ENCODE measurements around the gene TNFRSF8.
"Not testable (repeated sequence)": the region's sequence is repeated elsewhere in the genome, so short reads cannot be mapped to it uniquely, and the experiment has no call there.

Gene TNFRSF8

GRCh38 chr1:12099610-12100009, 36.5 kb downstream of the TNFRSF8 start:
- Histone ChIP-seq H3K4me1 (ENCODE audit: control insufficient read depth in 2 of 2, insufficient read depth in 2 of 2, low read length in 2 of 2) (no peaks in the 10 kb centered on the region), H3K9ac (ENCODE audit: low read depth in 1 of 2, low read length in 2 of 2) (no peak overlapping the region), H3K36me3 (ENCODE audit: control insufficient read depth in 2 of 2, insufficient read depth in 2 of 2, low read length in 2 of 2) (no peaks in the 10 kb centered on the region), H3K4me3 (ENCODE audit: low read length in 2 of 2) (no peak overlapping the region), H3K27ac (ENCODE audit: low read depth in 2 of 2, low read length in 2 of 2) (no peak overlapping the region), H3K9me3 (ENCODE audit: control insufficient read depth in 2 of 2, low read length in 2 of 2) (peaks cover 0 to 3% of the 10 kb centered on the region in 2 donors), H3K27me3 (ENCODE audit: control insufficient read depth in 2 of 2, insufficient read depth in 2 of 2, low read length in 2 of 2) (no peaks in the 10 kb centered on the region)

- Histone ChIP-seq H3K27me3 (ENCODE audit: control insufficient read depth in 2 of 2, insufficient read depth in 2 of 2, low read length in 2 of 2) (no peaks in the 10 kb centered on the region), H3K4me1 (ENCODE audit: control insufficient read depth in 2 of 2, insufficient read depth in 2 of 2, low read length in 2 of 2) (no peaks in the 10 kb centered on the region), H3K36me3 (ENCODE audit: control insufficient read depth in 2 of 2, insufficient read depth in 2 of 2, low read length in 2 of 2) (no peaks in the 10 kb centered on the region), H3K9ac (ENCODE audit: low read depth in 1 of 2, low read length in 2 of 2) (no peak overlapping the region), H3K27ac (ENCODE audit: low read depth in 2 of 2, low read length in 2 of 2) (no peak overlapping the region), H3K9me3 (ENCODE audit: control insufficient read depth in 2 of 2, low read length in 2 of 2) (peaks cover 0 to 3% of the 10 kb centered on the region in 2 donors), H3K4me3 (ENCODE audit: low read length in 2 of 2) (no peak overlapping the region)
Measured at GRCh38 chr1:12100071-12100470, 37.0 kb downstream of the TNFRSF8 start.

GRCh38 chr1:12101120-12101519, 38.0 kb downstream of the TNFRSF8 start:
- H3K36me3 ChIP-seq (ENCODE audit: control insufficient read depth in 2 of 2, insufficient read depth in 2 of 2, low read length in 2 of 2); H3K9ac ChIP-seq (ENCODE audit: low read depth in 1 of 2, low read length in 2 of 2); H3K9me3 ChIP-seq (ENCODE audit: control insufficient read depth in 2 of 2, low read length in 2 of 2); H3K4me1 ChIP-seq (ENCODE audit: control insufficient read depth in 2 of 2, insufficient read depth in 2 of 2, low read length in 2 of 2); H3K27ac ChIP-seq (ENCODE audit: low read depth in 2 of 2, low read length in 2 of 2); H3K27me3 ChIP-seq (ENCODE audit: control insufficient read depth in 2 of 2, insufficient read depth in 2 of 2, low read length in 2 of 2); H3K4me3 ChIP-seq (ENCODE audit: low read length in 2 of 2): not testable (repeated sequence)

GRCh38 chr1:12102066-12102465, 39.0 kb downstream of the TNFRSF8 start:
- Histone ChIP-seq H3K9me3 (ENCODE audit: control insufficient read depth in 2 of 2, low read length in 2 of 2) (no peaks in the 10 kb centered on the region), H3K4me1 (ENCODE audit: control insufficient read depth in 2 of 2, insufficient read depth in 2 of 2, low read length in 2 of 2) (no peaks in the 10 kb centered on the region), H3K4me3 (ENCODE audit: low read length in 2 of 2) (no peak overlapping the region), H3K27ac (ENCODE audit: low read depth in 2 of 2, low read length in 2 of 2) (no peak overlapping the region), H3K36me3 (ENCODE audit: control insufficient read depth in 2 of 2, insufficient read depth in 2 of 2, low read length in 2 of 2) (no peaks in the 10 kb centered on the region), H3K9ac (ENCODE audit: low read depth in 1 of 2, low read length in 2 of 2) (no peak overlapping the region), H3K27me3 (ENCODE audit: control insufficient read depth in 2 of 2, insufficient read depth in 2 of 2, low read length in 2 of 2) (no peaks in the 10 kb centered on the region)

GRCh38 chr1:12104417-12104816, 41.3 kb downstream of the TNFRSF8 start:
- Histone ChIP-seq H3K4me3 (ENCODE audit: low read length in 2 of 2) (no peak overlapping the region), H3K27me3 (ENCODE audit: control insufficient read depth in 2 of 2, insufficient read depth in 2 of 2, low read length in 2 of 2) (no peaks in the 10 kb centered on the region), H3K9me3 (ENCODE audit: control insufficient read depth in 2 of 2, low read length in 2 of 2) (no peaks in the 10 kb centered on the region), H3K27ac (ENCODE audit: low read depth in 2 of 2, low read length in 2 of 2) (no peak overlapping the region), H3K4me1 (ENCODE audit: control insufficient read depth in 2 of 2, insufficient read depth in 2 of 2, low read length in 2 of 2) (no peaks in the 10 kb centered on the region), H3K9ac (ENCODE audit: low read depth in 1 of 2, low read length in 2 of 2) (no peak overlapping the region), H3K36me3 (ENCODE audit: control insufficient read depth in 2 of 2, insufficient read depth in 2 of 2, low read length in 2 of 2) (no peaks in the 10 kb centered on the region)

GRCh38 chr1:12106153-12106552, 43.0 kb downstream of the TNFRSF8 start:
- Histone ChIP-seq H3K9me3 (ENCODE audit: control insufficient read depth in 2 of 2, low read length in 2 of 2) (no peaks in the 10 kb centered on the region), H3K27ac (ENCODE audit: low read depth in 2 of 2, low read length in 2 of 2) (no peak overlapping the region), H3K4me3 (ENCODE audit: low read length in 2 of 2) (no peak overlapping the region), H3K27me3 (ENCODE audit: control insufficient read depth in 2 of 2, insufficient read depth in 2 of 2, low read length in 2 of 2) (no peaks in the 10 kb centered on the region), H3K4me1 (ENCODE audit: control insufficient read depth in 2 of 2, insufficient read depth in 2 of 2, low read length in 2 of 2) (no peaks in the 10 kb centered on the region), H3K36me3 (ENCODE audit: control insufficient read depth in 2 of 2, insufficient read depth in 2 of 2, low read length in 2 of 2) (no peaks in the 10 kb centered on the region), H3K9ac (ENCODE audit: low read depth in 1 of 2, low read length in 2 of 2) (no peak overlapping the region)

- H3K27ac ChIP-seq (ENCODE audit: low read depth in 2 of 2, low read length in 2 of 2); H3K27me3 ChIP-seq (ENCODE audit: control insufficient read depth in 2 of 2, insufficient read depth in 2 of 2, low read length in 2 of 2); H3K4me3 ChIP-seq (ENCODE audit: low read length in 2 of 2); H3K36me3 ChIP-seq (ENCODE audit: control insufficient read depth in 2 of 2, insufficient read depth in 2 of 2, low read length in 2 of 2); H3K9ac ChIP-seq (ENCODE audit: low read depth in 1 of 2, low read length in 2 of 2); H3K4me1 ChIP-seq (ENCODE audit: control insufficient read depth in 2 of 2, insufficient read depth in 2 of 2, low read length in 2 of 2); H3K9me3 ChIP-seq (ENCODE audit: control insufficient read depth in 2 of 2, low read length in 2 of 2): not testable (repeated sequence)
Measured at GRCh38 chr1:12106861-12107260, 43.8 kb downstream of the TNFRSF8 start.

GRCh38 chr1:12107718-12108117, 44.6 kb downstream of the TNFRSF8 start:
- Histone ChIP-seq H3K36me3 (ENCODE audit: control insufficient read depth in 2 of 2, insufficient read depth in 2 of 2, low read length in 2 of 2) (no peaks in the 10 kb centered on the region), H3K9ac (ENCODE audit: low read depth in 1 of 2, low read length in 2 of 2) (no peak overlapping the region), H3K27ac (ENCODE audit: low read depth in 2 of 2, low read length in 2 of 2) (no peak overlapping the region), H3K9me3 (ENCODE audit: control insufficient read depth in 2 of 2, low read length in 2 of 2) (no peaks in the 10 kb centered on the region), H3K4me1 (ENCODE audit: control insufficient read depth in 2 of 2, insufficient read depth in 2 of 2, low read length in 2 of 2) (no peaks in the 10 kb centered on the region), H3K27me3 (ENCODE audit: control insufficient read depth in 2 of 2, insufficient read depth in 2 of 2, low read length in 2 of 2) (no peaks in the 10 kb centered on the region), H3K4me3 (ENCODE audit: low read length in 2 of 2) (no peak overlapping the region)

GRCh38 chr1:12109901-12110300, 46.8 kb downstream of the TNFRSF8 start:
- H3K9me3 ChIP-seq (ENCODE audit: control insufficient read depth in 2 of 2, low read length in 2 of 2): no peaks in the 10 kb centered on the region
- no peaks in the 10 kb centered on the region for H3K27me3 ChIP-seq (ENCODE audit: control insufficient read depth in 2 of 2, insufficient read depth in 2 of 2, low read length in 2 of 2)
- H3K9ac ChIP-seq (ENCODE audit: low read depth in 1 of 2, low read length in 2 of 2): no peak overlapping the region
- H3K4me3 ChIP-seq (ENCODE audit: low read length in 2 of 2): no peak overlapping the region
- no peaks in the 10 kb centered on the region for H3K36me3 ChIP-seq (ENCODE audit: control insufficient read depth in 2 of 2, insufficient read depth in 2 of 2, low read length in 2 of 2)
- no peaks in the 10 kb centered on the region for H3K4me1 ChIP-seq (ENCODE audit: control insufficient read depth in 2 of 2, insufficient read depth in 2 of 2, low read length in 2 of 2)
- H3K27ac ChIP-seq (ENCODE audit: low read depth in 2 of 2, low read length in 2 of 2): no peak overlapping the region

- Histone ChIP-seq H3K4me1 (ENCODE audit: control insufficient read depth in 2 of 2, insufficient read depth in 2 of 2, low read length in 2 of 2) (no peaks in the 10 kb centered on the region), H3K9ac (ENCODE audit: low read depth in 1 of 2, low read length in 2 of 2) (no peak overlapping the region), H3K27ac (ENCODE audit: low read depth in 2 of 2, low read length in 2 of 2) (no peak overlapping the region), H3K36me3 (ENCODE audit: control insufficient read depth in 2 of 2, insufficient read depth in 2 of 2, low read length in 2 of 2) (no peaks in the 10 kb centered on the region), H3K9me3 (ENCODE audit: control insufficient read depth in 2 of 2, low read length in 2 of 2) (no peaks in the 10 kb centered on the region), H3K27me3 (ENCODE audit: control insufficient read depth in 2 of 2, insufficient read depth in 2 of 2, low read length in 2 of 2) (no peaks in the 10 kb centered on the region), H3K4me3 (ENCODE audit: low read length in 2 of 2) (no peak overlapping the region)
Measured at GRCh38 chr1:12111741-12112140, 48.6 kb downstream of the TNFRSF8 start.

- H3K9ac ChIP-seq (ENCODE audit: low read depth in 1 of 2, low read length in 2 of 2): no peak overlapping the region
- no peak overlapping the region for H3K4me3 ChIP-seq (ENCODE audit: low read length in 2 of 2)
- H3K27me3 ChIP-seq (ENCODE audit: control insufficient read depth in 2 of 2, insufficient read depth in 2 of 2, low read length in 2 of 2): no peaks in the 10 kb centered on the region
- H3K4me1 ChIP-seq (ENCODE audit: control insufficient read depth in 2 of 2, insufficient read depth in 2 of 2, low read length in 2 of 2): no peaks in the 10 kb centered on the region
- H3K9me3 ChIP-seq (ENCODE audit: control insufficient read depth in 2 of 2, low read length in 2 of 2): no peaks in the 10 kb centered on the region
- H3K27ac ChIP-seq (ENCODE audit: low read depth in 2 of 2, low read length in 2 of 2): no peak overlapping the region
- no peaks in the 10 kb centered on the region for H3K36me3 ChIP-seq (ENCODE audit: control insufficient read depth in 2 of 2, insufficient read depth in 2 of 2, low read length in 2 of 2)
Measured at GRCh38 chr1:12112711-12113161, 49.6 kb downstream of the TNFRSF8 start.

Measured in mucosa of rectum (tissue), 2 donors.